Astrocyte (in vitro differentiated cells and primary cell): ENCODE measurements around the gene ZNF684.

Experiments
- EZH2 ChIP-seq: IDR thresholded peaks from 2 replicates; pipeline ENCODE4 v1.6.1; 2012; ENCODE audit warnings: mild to moderate bottlenecking, low read length, inconsistent platforms; ENCODE audit not compliant: insufficient read depth
- TF ChIP-seq, protein P1 (sequence below): IDR thresholded peaks from 2 replicates; pipeline ENCODE4 v1.5.1; 2011; ENCODE audit warnings: low read depth, mild to moderate bottlenecking, inconsistent platforms, low read length, moderate library complexity; ENCODE audit not compliant: insufficient read depth

GRCh38 chr1:40564913-40565312, 33.5 kb downstream of the ZNF684 start:
- TF ChIP-seq EZH2: no peak
- TF ChIP-seq, protein P1, sequence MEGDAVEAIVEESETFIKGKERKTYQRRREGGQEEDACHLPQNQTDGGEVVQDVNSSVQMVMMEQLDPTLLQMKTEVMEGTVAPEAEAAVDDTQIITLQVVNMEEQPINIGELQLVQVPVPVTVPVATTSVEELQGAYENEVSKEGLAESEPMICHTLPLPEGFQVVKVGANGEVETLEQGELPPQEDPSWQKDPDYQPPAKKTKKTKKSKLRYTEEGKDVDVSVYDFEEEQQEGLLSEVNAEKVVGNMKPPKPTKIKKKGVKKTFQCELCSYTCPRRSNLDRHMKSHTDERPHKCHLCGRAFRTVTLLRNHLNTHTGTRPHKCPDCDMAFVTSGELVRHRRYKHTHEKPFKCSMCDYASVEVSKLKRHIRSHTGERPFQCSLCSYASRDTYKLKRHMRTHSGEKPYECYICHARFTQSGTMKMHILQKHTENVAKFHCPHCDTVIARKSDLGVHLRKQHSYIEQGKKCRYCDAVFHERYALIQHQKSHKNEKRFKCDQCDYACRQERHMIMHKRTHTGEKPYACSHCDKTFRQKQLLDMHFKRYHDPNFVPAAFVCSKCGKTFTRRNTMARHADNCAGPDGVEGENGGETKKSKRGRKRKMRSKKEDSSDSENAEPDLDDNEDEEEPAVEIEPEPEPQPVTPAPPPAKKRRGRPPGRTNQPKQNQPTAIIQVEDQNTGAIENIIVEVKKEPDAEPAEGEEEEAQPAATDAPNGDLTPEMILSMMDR: no peak
